Ramos (cell line): ENCODE measurements around the gene RABGGTA.

Source experiments
- in situ Hi-C: fragments of 300-500 bp; cut with MboI; formaldehyde crosslinking; loops from one replicate; pipeline ENCODE4 v1.14.3; 2022; ENCODE audit warnings: low sequenced_read_pairs; ENCODE audit not compliant: unreplicated experiment

The RABGGTA gene

DNA sequence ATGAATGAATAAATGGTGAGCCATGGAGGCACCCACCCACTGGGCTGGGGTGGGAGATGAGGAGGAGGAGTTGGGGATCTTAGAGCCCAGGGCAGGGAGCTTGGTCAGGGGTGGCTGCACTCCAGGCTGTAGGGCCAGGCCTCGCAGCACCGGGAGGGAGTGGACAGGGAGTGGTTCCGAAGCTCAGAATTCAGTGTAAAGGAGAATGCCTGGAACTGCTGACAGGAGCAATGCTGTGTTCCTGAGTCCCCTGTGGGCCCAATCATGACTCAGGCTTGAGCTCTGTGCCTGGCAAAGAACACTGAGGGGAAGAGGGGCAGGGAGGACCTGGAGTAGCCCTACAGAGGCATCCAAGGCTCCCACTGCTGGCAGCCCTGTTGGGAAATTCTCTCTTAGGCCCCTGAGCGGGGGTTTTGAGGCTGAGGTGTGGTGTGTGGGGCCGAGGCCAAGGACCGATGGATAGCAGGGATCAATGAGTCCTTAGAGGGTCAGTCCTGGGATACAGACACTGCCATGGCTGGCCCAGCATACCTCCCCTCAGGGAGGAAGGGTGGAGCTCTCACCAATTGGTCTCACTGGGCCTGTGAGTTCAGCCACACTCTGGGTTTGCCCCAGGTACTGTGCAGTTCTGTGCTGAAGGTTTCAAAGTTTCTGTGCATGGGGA is 9.5 kb upstream of the RABGGTA start:
- in situ Hi-C loops: no loop called here

DNA sequence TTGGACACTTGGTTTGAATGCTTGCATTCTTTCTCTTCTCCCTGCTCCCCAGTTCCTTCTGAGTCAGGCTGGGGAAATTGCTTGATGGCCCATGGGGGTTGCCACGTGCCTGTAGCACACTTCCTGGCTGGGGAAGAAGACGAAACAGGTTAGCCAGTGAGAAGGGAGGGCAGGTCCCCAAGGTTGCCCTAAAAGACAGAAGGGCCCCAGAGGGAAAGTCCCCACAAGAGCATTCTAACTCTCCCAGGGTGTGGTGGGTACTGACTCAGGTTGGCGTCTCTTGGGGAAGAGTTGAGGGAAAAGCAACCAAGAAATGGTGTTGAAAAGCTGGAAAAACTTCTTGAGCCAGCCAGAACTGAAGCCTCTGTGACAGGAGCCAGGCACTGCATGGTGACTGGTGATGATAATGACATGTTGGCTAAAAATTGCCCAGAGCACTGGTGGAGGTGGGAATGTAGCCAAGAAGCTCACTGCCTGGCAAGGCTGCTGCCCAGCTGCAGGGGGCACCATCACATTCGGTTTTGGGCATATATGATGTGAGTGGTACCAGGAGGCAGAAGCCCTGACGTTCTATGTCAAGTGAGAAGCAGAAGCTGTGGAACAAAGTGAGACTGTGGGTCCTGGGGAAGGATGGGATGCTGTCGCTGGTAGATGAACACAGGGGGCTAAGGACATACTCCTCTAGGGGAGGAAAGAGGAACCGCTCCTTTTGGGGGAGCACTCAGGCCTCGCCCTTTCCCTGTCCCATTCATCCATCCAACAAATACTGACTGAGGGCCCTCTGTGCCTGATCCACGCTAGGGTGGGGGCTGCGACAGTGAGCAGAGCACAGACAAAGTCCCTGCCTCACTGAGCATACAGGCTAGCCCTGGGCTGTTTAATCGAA is 8.1 kb upstream of the RABGGTA start:
- in situ Hi-C loops: no loop called here

- in situ Hi-C loops: no loop called here
Measured at GRCh38 chr14:24278424-24278823, 7.0 kb upstream of the RABGGTA start.

DNA sequence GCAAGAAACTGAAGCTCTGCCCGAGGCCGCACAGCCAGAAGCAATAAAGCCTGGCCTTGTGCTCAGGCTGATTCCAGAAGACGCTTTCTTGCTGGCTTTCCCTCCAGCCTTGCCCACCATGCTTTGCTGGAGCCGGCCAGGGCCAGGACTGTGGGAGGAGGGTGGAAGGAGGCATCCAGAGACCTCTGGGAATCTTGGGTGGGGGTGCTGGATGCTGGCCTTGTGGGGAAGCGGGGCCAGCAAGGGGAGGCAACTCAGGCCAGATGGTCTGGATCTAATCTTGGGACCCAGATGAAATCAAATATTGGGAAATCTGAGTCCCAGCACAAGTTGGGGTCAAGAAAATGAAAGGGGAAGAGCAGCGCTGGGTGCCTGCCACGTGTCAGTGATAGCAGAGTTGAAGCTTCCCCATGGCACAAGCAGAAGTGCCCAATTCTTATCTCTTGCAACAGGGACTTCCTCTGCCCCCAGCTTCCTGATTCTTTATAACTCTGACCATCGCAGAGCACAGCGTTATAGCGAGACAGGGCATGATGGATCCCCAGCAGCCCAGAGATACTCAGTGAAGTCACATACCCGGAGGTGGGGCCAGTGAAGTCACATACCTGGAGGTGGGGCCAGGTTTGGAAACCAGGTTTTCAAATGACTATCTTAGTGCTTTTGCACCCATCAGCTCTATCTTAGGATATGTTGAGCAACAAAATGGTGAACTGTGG is 6.4 kb upstream of the RABGGTA start:
- in situ Hi-C loops: no loop called here

- in situ Hi-C loops: no loop called here
Measured at GRCh38 chr14:24277071-24277470, 5.7 kb upstream of the RABGGTA start.

DNA sequence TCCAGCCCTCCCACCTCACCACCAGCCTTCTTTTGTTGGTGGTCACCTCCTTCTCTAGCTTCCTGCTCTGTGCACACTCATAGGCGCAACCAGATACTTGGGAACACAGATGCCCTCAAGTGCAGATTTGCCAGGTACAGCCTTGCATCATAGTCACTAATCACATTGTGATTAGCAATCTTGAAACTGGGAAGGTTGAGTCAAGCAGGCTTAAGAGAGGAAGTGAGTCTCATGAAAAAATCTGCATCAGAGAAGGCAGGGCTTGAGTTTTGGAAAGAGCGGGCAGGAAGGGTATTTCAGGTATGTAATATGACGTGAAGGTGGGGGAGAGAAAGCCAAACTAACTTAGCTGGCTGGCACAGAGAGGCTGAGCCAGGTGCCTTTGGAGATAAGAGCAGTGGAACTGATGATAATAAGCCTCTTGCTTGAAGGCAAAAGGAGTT is 2.7 kb upstream of the RABGGTA start:
- in situ Hi-C loops: no loop called here

DNA sequence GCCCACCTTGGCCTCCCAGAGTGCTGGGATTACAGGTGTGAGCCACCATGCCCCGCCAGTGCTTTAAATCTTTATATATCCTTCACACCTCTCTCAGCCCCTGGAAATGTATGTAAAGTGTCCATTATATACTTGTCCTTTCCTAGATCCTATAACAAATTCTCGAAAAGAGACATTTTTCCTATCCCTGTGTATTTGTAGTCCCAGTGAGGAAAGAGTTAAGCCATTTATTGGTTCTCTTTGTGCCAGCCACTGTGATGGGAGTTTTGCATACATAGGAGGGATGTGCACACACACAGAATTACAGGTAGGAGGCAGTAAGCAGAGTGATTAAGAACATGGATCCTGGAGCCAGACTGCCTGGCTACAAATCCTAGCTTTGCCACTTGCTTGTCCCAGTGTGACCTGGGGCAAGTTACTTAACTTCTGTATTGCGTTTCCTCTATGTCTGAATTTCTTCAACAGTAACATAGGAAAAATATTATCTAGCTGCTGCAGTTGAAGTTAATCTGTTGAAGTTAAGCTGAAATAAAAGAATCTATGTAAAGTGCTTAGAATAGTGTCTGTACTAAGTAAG is 2.1 kb upstream of the RABGGTA start:
- in situ Hi-C loops: no loop called here

- in situ Hi-C loops: no loop called here
Measured at GRCh38 chr14:24272467-24272866, 1.1 kb upstream of the RABGGTA start.

- in situ Hi-C loops: no loop called here
Measured at GRCh38 chr14:24271834-24272263, 452 bp upstream of the RABGGTA start.

DNA sequence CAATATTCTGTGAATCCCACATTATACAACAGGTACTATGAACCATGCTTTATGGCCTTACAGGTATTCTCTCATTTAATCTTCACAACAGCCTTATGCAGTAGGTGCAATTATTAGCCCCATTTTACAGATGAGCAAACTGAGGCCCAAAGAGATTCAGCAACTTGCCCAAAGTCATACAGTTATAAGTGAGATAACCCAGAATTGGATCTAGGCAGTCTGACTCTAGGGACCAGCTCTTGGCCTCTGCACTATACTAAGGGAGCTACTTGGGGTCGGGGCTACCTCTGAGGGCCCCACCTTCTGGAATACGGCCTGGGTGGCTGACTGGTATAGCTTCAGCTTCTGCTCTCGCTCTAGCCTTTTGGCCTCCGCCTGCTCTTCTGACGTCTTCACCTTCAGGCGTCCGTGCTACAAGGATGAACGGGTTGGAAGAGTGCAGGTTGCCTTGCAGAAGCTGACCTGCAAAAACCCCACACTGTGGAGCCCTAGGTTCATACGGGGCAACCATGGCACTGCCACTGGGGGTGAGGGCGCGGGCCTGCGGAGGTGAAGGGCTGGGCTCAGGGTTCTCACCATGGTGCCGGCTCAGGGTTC is 762 bp downstream of the RABGGTA start:
- in situ Hi-C loops: no loop called here

DNA sequence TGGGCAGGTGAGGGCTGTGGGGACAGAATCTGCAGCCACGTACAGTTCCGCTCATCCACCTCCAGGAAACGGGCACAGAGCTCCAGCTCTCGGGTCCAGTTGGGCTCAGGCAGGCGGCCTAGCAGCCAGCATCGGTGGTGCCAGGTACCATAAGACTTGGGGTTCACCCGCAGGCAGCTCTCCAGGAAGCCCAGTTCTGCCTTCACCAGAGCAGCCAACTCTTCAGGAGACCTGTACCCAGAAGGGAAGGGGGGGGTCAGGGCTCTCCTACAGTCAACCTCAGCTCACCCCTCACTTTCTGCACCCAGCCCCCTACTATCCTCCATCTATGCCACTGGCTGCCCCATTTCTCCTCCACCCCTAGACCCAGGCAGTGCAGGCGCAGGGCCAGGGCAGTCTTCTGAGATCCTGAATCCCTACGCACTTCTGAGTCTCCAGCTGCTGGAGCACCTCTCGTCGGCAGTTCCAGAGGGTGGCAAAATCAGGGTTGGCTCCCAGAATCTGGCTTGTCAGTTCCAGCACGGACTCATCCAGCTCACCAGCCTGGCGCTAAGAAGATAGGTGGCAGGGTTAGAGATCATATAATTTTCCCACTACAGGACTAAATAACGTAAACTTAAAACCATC is 1.4 kb downstream of the RABGGTA start:
- in situ Hi-C loops: no loop called here

DNA sequence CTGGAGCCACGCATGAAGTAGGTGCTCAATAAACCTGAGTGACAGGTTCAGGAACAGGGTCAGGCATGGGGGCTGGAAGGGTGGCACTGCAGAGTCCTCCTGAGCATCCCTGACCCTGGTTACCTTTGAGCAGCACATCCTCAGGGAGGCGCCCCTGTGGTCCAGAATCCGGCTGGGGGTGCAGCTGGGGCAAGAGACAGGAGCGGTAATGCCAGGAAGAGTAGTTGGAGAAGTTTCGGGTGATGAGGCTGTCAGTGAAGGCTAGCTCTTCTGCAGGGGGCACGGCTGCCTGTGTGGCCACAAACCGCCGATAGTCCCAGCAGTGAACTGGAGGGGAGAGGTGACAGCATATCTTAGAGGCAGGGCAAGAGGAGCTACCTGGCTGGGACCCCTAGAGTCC is 2.0 kb downstream of the RABGGTA start:
- in situ Hi-C loops: no loop called here

DNA sequence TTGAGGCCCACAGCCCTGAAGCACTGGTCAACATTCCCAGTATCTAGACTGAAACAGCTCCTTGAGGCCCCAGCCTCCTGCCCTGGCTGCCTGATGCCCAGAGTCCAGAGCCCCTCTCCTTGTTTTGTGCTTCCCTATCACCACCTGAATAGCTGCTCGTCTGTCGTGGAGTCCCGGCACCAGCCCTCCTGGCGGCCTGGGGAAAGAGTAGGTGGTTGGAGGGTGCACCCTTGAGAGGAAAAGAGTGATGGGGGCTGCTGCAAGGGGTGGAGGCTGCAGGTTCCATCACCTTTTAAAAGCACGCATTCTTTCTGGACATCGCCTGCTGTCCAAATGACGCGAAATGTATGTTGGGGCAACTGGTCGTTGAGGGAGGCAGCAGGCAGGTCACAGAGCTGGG is 3.2 kb downstream of the RABGGTA start:
- in situ Hi-C loops: no loop called here

- in situ Hi-C loops: no loop called here
Measured at GRCh38 chr14:24267516-24267915, 3.9 kb downstream of the RABGGTA start.

DNA sequence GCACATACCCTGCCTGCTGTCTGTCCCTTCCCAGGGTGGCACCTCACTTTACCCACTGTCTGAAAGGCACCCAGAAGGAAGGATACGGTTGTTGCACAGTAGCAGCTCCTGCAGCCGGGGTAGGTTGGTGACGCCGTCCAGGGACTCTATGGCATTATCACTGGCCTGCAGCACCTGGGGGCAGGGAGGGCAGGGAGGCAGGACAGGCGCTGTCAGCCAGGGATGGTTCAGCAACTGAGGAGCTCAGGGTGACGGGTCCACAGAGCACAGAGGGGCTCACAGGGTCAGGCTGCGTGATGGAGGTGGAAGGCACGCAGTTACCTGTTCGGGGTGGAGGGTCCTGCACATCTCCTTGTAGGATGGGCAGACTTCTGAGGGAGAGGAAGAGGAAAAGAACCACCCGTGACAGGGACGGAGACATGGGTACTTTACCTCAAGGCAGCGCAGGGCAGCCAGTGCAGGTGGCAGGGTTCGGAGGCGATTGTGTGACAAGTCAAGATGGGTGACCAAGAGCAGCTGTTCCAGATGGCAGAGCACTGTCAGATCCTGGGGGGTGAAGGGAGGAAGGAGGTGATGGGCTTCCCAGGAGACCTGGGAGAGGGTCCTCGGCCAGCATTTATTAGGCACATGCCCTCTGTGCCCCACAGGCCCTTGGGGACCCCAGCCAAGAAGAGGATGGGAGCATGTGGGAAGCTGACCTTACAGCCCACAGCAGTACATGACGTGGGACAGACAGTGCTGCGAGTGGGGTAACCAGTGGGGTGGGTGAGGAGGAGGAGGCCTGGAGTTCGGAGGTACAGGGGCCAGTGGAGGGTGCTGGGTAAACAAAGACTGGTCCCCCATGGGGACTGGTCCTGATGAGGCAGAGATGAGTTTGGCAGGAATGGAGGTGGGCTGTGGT is 4.8 kb downstream of the RABGGTA start:
- in situ Hi-C loops: no loop called here

DNA sequence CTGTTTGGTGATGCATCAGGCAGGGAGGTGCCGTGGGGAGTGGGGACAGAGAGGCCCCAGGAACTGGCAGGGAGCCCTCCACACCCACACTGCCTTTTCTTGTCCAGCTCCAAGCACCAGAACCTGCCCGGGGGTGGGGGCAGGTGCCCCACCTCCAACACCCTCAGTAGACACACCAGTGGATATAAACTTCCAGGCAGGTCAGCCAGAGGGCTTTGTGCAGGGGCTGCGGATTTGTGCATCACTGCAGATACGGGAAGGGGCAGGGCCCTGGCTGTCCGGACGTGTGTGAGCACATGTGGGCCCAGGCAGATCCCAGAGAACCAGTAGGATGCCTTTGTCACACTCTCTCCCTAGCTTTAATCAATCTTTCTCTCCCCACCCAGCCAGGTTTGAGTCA is 7.1 kb downstream of the RABGGTA start:
- in situ Hi-C loops: no loop called here

GRCh38 chr14:24263848-24264247 is 7.5 kb downstream of the RABGGTA start:
- in situ Hi-C loops: no loop called here

- in situ Hi-C loops: no loop called here
Measured at GRCh38 chr14:24262821-24263733, 8.3 kb downstream of the RABGGTA start, which contains the start of gene TGM1. TSS of gene TGM1 (minus strand) at chr14:24263177. CDS start at chr14:24262352, 825 bp downstream.
